HepG2 (cell line): ENCODE measurements around the gene CKS1B. TPM values are rescaled to one million over a fixed set of nuclear protein-coding genes. Genes with fewer than 3 reads are reported as not detected.

Experiments used
- CCAR2 ChIP-seq: fragments of 200-400 bp; formaldehyde crosslinking; optimal IDR thresholded peaks from 2 replicates; pipeline ENCODE3; 2018; ENCODE audit warnings: low read depth, mild to moderate bottlenecking, low read length, moderate library complexity
- EED ChIP-seq: sonication (generic); formaldehyde crosslinking; IDR thresholded peaks from 2 replicates; pipeline ENCODE4 v1.5.0; 2020; ENCODE audit warnings: mild to moderate bottlenecking, missing genetic modification reagents
- FOXP1 ChIP-seq, 2 experiments: fragments of 450-650 bp in 1 of 2; IDR thresholded peaks; 2 replicates each; pipeline ENCODE4 v1.6.1; 2017 to 2018; ENCODE audit warnings: antibody characterized with exemption in 1 of 2
- HMG20B ChIP-seq: conservative IDR thresholded peaks from 2 replicates; pipeline ENCODE4 v1.6.1; 2016; ENCODE audit warnings: missing genetic modification reagents, missing compliant biosample characterization
- KLF16 ChIP-seq, 2 experiments: sonication (generic) in 1 of 2; formaldehyde crosslinking in 1 of 2; IDR thresholded peaks; 2 replicates each; pipeline versions ENCODE4 v1.6.1 to v1.8.0; 2016 to 2023; ENCODE audit warnings: missing genetic modification reagents in 2 of 2, missing compliant biosample characterization in 1 of 2
- KLF6 ChIP-seq: IDR thresholded peaks from 2 replicates; pipeline ENCODE4 v1.8.0; 2016; ENCODE audit warnings: missing biosample characterization, missing genetic modification reagents
- MAF1 ChIP-seq: sonication (generic); formaldehyde crosslinking; IDR thresholded peaks from 2 replicates; pipeline ENCODE4 v1.5.0; 2020; ENCODE audit warnings: missing genetic modification reagents, borderline replicate concordance
- NFAT5 ChIP-seq: sonication (generic); formaldehyde crosslinking; IDR thresholded peaks from 2 replicates; pipeline ENCODE4 v1.4.0; 2020; ENCODE audit warnings: missing genetic modification reagents
- NR2F2 ChIP-seq: IDR thresholded peaks from 2 replicates; pipeline ENCODE4 v1.6.1; 2012; ENCODE audit warnings: low read depth, inconsistent platforms, borderline replicate concordance
- POGZ ChIP-seq: sonication (generic); formaldehyde crosslinking; IDR thresholded peaks from 2 replicates; pipeline ENCODE4 v1.4.0; 2020; ENCODE audit warnings: mild to moderate bottlenecking, missing genetic modification reagents
- RORA ChIP-seq: sonication (generic); formaldehyde crosslinking; IDR thresholded peaks from 2 replicates; pipeline ENCODE4 v1.5.0; 2020; ENCODE audit warnings: mild to moderate bottlenecking, missing genetic modification reagents, moderate library complexity
- STAG1 ChIP-seq: sonication (generic); formaldehyde crosslinking; IDR thresholded peaks from 2 replicates; pipeline ENCODE4 v1.4.0; 2020; ENCODE audit warnings: missing genetic modification reagents
- TAF15 ChIP-seq: fragments of 200-400 bp; formaldehyde crosslinking; IDR thresholded peaks from one replicate; pipeline ENCODE4 v1.6.1; 2018; ENCODE audit warnings: mild to moderate bottlenecking, low read depth, low read length; ENCODE audit not compliant: poor library complexity, severe bottlenecking
- TIGD3 ChIP-seq: sonication (generic); formaldehyde crosslinking; IDR thresholded peaks from 2 replicates; pipeline ENCODE4 v1.5.1; 2020; ENCODE audit warnings: mild to moderate bottlenecking, missing genetic modification reagents, borderline replicate concordance
- TSC22D2 ChIP-seq: sonication (generic); formaldehyde crosslinking; IDR thresholded peaks from 2 replicates; pipeline ENCODE4 v1.5.1; 2020; ENCODE audit warnings: missing genetic modification reagents, mild to moderate bottlenecking, borderline replicate concordance
- ZMYM3 ChIP-seq: sonication (generic); formaldehyde crosslinking; IDR thresholded peaks from 2 replicates; pipeline ENCODE4 v1.5.1; 2020; ENCODE audit warnings: mild to moderate bottlenecking, missing genetic modification reagents
- ZNF24 ChIP-seq: fragments of 450-650 bp; IDR thresholded peaks from 2 replicates; pipeline ENCODE4 v1.6.1; 2017; ENCODE audit warnings: antibody characterized with exemption, mild to moderate bottlenecking
- ZNF496 ChIP-seq: sonication (generic); formaldehyde crosslinking; IDR thresholded peaks from 2 replicates; pipeline ENCODE4 v1.8.1; 2023; ENCODE audit warnings: mild to moderate bottlenecking, moderate library complexity, missing genetic modification reagents; ENCODE audit not compliant: insufficient replicate concordance
- ZNF557 ChIP-seq: sonication (generic); formaldehyde crosslinking; IDR thresholded peaks from 2 replicates; pipeline ENCODE4 v1.4.0; 2020; ENCODE audit warnings: missing genetic modification reagents
- ZNF788 ChIP-seq: sonication (generic); formaldehyde crosslinking; IDR thresholded peaks from 2 replicates; pipeline ENCODE4 v1.5.0; 2020; ENCODE audit warnings: mild to moderate bottlenecking, missing genetic modification reagents, borderline replicate concordance
- polyA plus RNA-seq, 8 experiments: library from polyadenylated mRNA; depleted of rRNA in 3 of 8; stranded (reverse) in 7 of 8; unstranded in 1 of 8; fragments of >200 nt; fragmentation: Illumina TruSeq in 4 of 8; extraction: Trizol in 4 of 8; gene quantifications; 2 replicates each; pipeline versions ENCODE4 v1.2.1 to v1.2.3, GENCODE V29; 2011 to 2016; ENCODE audit warnings: low read depth in 4 of 8, missing spikeins in 1 of 8, mixed read lengths in 1 of 8; ENCODE audit not compliant: insufficient read depth in 1 of 8
- total RNA-seq, 5 experiments: library from RNA; depleted of rRNA; stranded (reverse); fragments of >200 nt; fragmentation: Illumina TruSeq; extraction: Trizol; gene quantifications; 2 replicates each; pipeline ENCODE4 v1.2.3, GENCODE V29; 2016; ENCODE audit warnings: low read depth in 1 of 5
- TF ChIP-seq, protein P1 (sequence below): IDR thresholded peaks from 2 replicates; pipeline ENCODE4 v1.6.1; 2016; ENCODE audit warnings: missing compliant biosample characterization, missing genetic modification reagents, borderline replicate concordance
- TF ChIP-seq, protein P2 (sequence below): IDR thresholded peaks from 2 replicates; pipeline ENCODE4 v1.6.1; 2018; ENCODE audit warnings: missing genetic modification reagents, mild to moderate bottlenecking, missing compliant biosample characterization

The CKS1B gene
- total and polyA plus RNA-seq, 2 of the 13 experiments (the other 11 are each of a cell fraction or from before 2014, with no cell fraction given): 217 to 222 TPM

GRCh38 chr1:154943649-154944400, 30.7 kb upstream of the CKS1B start (continued):
- TF ChIP-seq NFAT5 (CRISPR knock-in tag) (no peak), KLF16 (CRISPR knock-in tag; IDR thresholded peaks at IDR 0.05) (no peak), RORA (CRISPR knock-in tag) (no peak), ZNF24 (no peak), POGZ (CRISPR knock-in tag) (no peak), TIGD3 (CRISPR knock-in tag) (no peak), ZNF496 (no peak), ZNF557 (no peak), STAG1 (CRISPR knock-in tag) (peak; percentile 74), ZNF788 (no peak), FOXP1 (IDR thresholded peaks at IDR 0.05) (no peak), FOXP1 (CRISPR knock-in tag; IDR thresholded peaks at IDR 0.05) (no peak), MAF1 (no peak), TSC22D2 (CRISPR knock-in tag) (no peak; the same call in 1 of the 2 replicates), ZMYM3 (CRISPR knock-in tag) (peak; percentile 75), HMG20B (CRISPR knock-in tag) (no peak), EED (no peak), KLF6 (CRISPR knock-in tag) (no peak), CCAR2 (no peak), TAF15 (no peak), NR2F2 (0 out of 2 replicates have a peak, but pooled peaks have one; percentile 10)
- TF ChIP-seq, protein P1, sequence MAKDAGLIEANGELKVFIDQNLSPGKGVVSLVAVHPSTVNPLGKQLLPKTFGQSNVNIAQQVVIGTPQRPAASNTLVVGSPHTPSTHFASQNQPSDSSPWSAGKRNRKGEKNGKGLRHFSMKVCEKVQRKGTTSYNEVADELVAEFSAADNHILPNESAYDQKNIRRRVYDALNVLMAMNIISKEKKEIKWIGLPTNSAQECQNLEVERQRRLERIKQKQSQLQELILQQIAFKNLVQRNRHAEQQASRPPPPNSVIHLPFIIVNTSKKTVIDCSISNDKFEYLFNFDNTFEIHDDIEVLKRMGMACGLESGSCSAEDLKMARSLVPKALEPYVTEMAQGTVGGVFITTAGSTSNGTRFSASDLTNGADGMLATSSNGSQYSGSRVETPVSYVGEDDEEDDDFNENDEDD (CRISPR knock-in tag): no peak
- TF ChIP-seq, protein P2, sequence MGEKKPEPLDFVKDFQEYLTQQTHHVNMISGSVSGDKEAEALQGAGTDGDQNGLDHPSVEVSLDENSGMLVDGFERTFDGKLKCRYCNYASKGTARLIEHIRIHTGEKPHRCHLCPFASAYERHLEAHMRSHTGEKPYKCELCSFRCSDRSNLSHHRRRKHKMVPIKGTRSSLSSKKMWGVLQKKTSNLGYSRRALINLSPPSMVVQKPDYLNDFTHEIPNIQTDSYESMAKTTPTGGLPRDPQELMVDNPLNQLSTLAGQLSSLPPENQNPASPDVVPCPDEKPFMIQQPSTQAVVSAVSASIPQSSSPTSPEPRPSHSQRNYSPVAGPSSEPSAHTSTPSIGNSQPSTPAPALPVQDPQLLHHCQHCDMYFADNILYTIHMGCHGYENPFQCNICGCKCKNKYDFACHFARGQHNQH: no peak
